ENCODE results near the gene TMA7B. TPM values are rescaled to one million over a fixed set of nuclear protein-coding genes. Genes with fewer than 3 reads are reported as not detected.

TMA7B gene
- total RNA-seq, 1 donor from 2014 or later = not detected

GRCh38 chr22:39979458-39979857 is 19.3 kb downstream of the TMA7B start:
- no peaks in the 10 kb centered on the region for H4K20me1 ChIP-seq (ENCODE audit: low read depth)
- no peak overlapping the region for H3K4me3 Mint-ChIP-seq
- H3K4me3 ChIP-seq = no peak overlapping the region
- peaks cover 10% of the 10 kb centered on the region for H3K27me3 Mint-ChIP-seq (ENCODE audit: insufficient read depth, low read depth)
- H3K27me3 ChIP-seq = no peaks in the 10 kb centered on the region
- TF ChIP-seq EZH2 (IDR thresholded peaks at IDR 0.05) = no peak
- TF ChIP-seq, protein P1, sequence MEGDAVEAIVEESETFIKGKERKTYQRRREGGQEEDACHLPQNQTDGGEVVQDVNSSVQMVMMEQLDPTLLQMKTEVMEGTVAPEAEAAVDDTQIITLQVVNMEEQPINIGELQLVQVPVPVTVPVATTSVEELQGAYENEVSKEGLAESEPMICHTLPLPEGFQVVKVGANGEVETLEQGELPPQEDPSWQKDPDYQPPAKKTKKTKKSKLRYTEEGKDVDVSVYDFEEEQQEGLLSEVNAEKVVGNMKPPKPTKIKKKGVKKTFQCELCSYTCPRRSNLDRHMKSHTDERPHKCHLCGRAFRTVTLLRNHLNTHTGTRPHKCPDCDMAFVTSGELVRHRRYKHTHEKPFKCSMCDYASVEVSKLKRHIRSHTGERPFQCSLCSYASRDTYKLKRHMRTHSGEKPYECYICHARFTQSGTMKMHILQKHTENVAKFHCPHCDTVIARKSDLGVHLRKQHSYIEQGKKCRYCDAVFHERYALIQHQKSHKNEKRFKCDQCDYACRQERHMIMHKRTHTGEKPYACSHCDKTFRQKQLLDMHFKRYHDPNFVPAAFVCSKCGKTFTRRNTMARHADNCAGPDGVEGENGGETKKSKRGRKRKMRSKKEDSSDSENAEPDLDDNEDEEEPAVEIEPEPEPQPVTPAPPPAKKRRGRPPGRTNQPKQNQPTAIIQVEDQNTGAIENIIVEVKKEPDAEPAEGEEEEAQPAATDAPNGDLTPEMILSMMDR (IDR thresholded peaks at IDR 0.05) = no peak
- TF ChIP-seq EZH2phosphoT487 (IDR thresholded peaks at IDR 0.05) = no peak
- no peaks in the 10 kb centered on the region for H3K9me3 ChIP-seq (ENCODE audit: low read depth)
- H3K27ac ChIP-seq = no peak overlapping the region
- H3K79me2 ChIP-seq (ENCODE audit: low read depth) = no peaks in the 10 kb centered on the region
- H2AFZ ChIP-seq (replicated peaks) = no peak overlapping the region
- H3K9ac ChIP-seq = no peak overlapping the region
- no peaks in the 10 kb centered on the region for H3K36me3 Mint-ChIP-seq
- H3K4me2 ChIP-seq = no peak overlapping the region
- H3K27ac Mint-ChIP-seq = no peak overlapping the region
- H3K4me1 Mint-ChIP-seq = peaks cover 14% of the 10 kb centered on the region
- H3K9me3 Mint-ChIP-seq = no peaks in the 10 kb centered on the region
- no peaks in the 10 kb centered on the region for H3K4me1 ChIP-seq
- no peaks in the 10 kb centered on the region for H3K36me3 ChIP-seq
- DNase-seq (ENCODE audit: low spot score) = no peak
- H3F3A ChIP-seq (ENCODE audit: low read depth) = no peaks in the 10 kb centered on the region

- Mint-ChIP-seq H3K4me3 (no peak overlapping the region), H3K27me3 (ENCODE audit: insufficient read depth, low read depth) (peaks cover 10% of the 10 kb centered on the region), H3K27ac (no peak overlapping the region), H3K36me3 (no peaks in the 10 kb centered on the region), H3K9me3 (no peaks in the 10 kb centered on the region), H3K4me1 (peaks cover 14% of the 10 kb centered on the region)
- no peaks in the 10 kb centered on the region for H3K9me3 ChIP-seq (ENCODE audit: low read depth)
- H2AFZ ChIP-seq (replicated peaks) = no peak overlapping the region
- H3K9ac ChIP-seq = no peak overlapping the region
- H3K27ac ChIP-seq = no peak overlapping the region
- H4K20me1 ChIP-seq (ENCODE audit: low read depth) = no peaks in the 10 kb centered on the region
- H3K4me1 ChIP-seq = no peaks in the 10 kb centered on the region
- H3K4me2 ChIP-seq = no peak overlapping the region
- no peaks in the 10 kb centered on the region for H3K79me2 ChIP-seq (ENCODE audit: low read depth)
- DNase-seq (ENCODE audit: low spot score) = no peak
- peaks cover 4% of the 10 kb centered on the region for H3K27me3 ChIP-seq
- no peaks in the 10 kb centered on the region for H3K36me3 ChIP-seq
- H3K4me3 ChIP-seq = no peak overlapping the region
- H3F3A ChIP-seq (ENCODE audit: low read depth) = no peaks in the 10 kb centered on the region
- no peak for TF ChIP-seq EZH2phosphoT487 (IDR thresholded peaks at IDR 0.05)
- no peak for TF ChIP-seq EZH2 (IDR thresholded peaks at IDR 0.05)
- TF ChIP-seq, protein P1 (IDR thresholded peaks at IDR 0.05) = no peak
Observed at GRCh38 chr22:39980596-39980995, 20.4 kb downstream of the TMA7B start.

DNA sequence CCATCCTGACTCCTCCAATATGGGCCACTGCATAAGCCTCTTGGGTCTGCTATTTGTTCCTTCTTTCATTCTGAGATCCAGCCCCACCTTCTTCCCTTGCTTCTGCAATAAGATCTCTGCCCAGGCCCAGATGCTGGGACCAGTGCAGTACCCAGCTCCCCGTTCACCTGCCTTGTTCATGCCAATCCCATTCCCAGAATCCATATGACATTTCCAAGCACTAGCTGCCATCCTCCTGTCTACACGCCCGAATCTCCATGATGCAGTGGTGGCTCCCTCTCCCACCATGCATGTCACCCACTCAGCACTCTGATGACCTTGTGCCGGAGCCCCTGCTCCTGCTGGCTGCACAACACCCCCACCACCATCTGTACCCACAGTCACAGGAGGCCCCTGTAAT is 23.1 kb downstream of the TMA7B start:
- TF ChIP-seq EZH2 (IDR thresholded peaks at IDR 0.05) = no peak
- TF ChIP-seq, protein P1 (IDR thresholded peaks at IDR 0.05) = no peak
- no peak for TF ChIP-seq EZH2phosphoT487 (IDR thresholded peaks at IDR 0.05)
- Histone ChIP-seq H4K20me1 (ENCODE audit: low read depth) (no peaks in the 10 kb centered on the region), H3K9ac (no peak overlapping the region), H3K27ac (no peak overlapping the region), H3K36me3 (no peaks in the 10 kb centered on the region), H3F3A (ENCODE audit: low read depth) (no peaks in the 10 kb centered on the region), H3K9me3 (ENCODE audit: low read depth) (no peaks in the 10 kb centered on the region), H3K27me3 (peaks cover 6% of the 10 kb centered on the region), H3K4me2 (no peak overlapping the region), H3K4me1 (no peaks in the 10 kb centered on the region), H3K4me3 (no peak overlapping the region), H2AFZ (replicated peaks) (no peak overlapping the region), H3K79me2 (ENCODE audit: low read depth) (no peaks in the 10 kb centered on the region)
- no peak for DNase-seq (ENCODE audit: low spot score)
- Mint-ChIP-seq H3K4me1 (peaks cover 17% of the 10 kb centered on the region), H3K27ac (peak overlapping the region; percentile 0), H3K4me3 (no peak overlapping the region), H3K36me3 (no peaks in the 10 kb centered on the region), H3K9me3 (no peaks in the 10 kb centered on the region), H3K27me3 (ENCODE audit: insufficient read depth, low read depth) (peaks cover 14% of the 10 kb centered on the region)
